DMS53 (cell line): Measurements from ENCODE around the gene SPACA6.

Source experiments
- DNase-seq: peaks from one replicate; lab custom pipeline; 2025; lab: John Stamatoyannopoulos, UW

Gene SPACA6

GRCh38 chr19:51706296-51706695, 13.2 kb downstream of the SPACA6 start:
- no peak for DNase-seq

- no peak for DNase-seq
Observed at GRCh38 chr19:51706885-51707284, 13.8 kb downstream of the SPACA6 start.

- no peak for DNase-seq
Observed at GRCh38 chr19:51708811-51709210, 15.7 kb downstream of the SPACA6 start.

DNA sequence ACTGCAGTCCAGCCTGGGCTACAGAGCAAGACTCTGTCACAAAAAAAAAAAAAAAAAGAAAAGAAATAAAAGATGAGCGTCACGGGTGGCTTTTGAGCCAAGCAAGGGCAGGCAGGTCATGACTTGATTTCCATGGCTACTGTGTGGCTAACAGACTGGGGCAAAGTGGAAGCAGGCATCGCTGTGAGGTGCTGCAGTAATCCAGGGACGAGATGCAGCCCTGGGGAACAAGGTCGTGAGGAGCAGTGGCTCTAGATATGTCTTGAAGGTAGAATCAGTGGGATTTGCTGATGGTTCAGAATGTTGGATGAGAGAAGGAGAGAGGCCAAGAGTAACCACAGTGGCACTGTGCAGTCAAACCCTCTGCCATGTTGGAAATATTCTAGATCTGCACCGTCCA, 16.4 kb downstream of the SPACA6 start:
- DNase-seq, result no peak

DNA sequence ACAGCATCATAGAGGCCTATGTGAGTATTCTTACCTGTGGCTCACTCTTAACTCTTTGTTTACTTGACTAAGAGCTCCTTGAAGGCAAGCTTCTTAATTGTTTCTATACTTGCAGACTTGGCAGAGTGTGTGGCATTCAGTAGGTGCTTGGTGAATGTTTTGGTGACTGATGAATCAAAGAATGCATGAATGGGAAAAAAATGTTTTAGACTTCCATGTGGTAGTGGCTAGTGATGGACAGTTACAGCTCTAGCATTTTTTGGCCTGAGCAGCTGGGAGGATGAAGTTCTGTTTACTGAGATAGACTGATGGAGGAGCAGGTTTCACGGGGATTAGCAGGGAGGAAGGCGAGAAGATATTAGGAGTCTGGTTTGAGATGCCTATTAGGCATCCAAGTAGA, 17.0 kb downstream of the SPACA6 start:
- DNase-seq, result no peak

GRCh38 chr19:51711702-51712101, 18.6 kb downstream of the SPACA6 start:
- no peak for DNase-seq

DNA sequence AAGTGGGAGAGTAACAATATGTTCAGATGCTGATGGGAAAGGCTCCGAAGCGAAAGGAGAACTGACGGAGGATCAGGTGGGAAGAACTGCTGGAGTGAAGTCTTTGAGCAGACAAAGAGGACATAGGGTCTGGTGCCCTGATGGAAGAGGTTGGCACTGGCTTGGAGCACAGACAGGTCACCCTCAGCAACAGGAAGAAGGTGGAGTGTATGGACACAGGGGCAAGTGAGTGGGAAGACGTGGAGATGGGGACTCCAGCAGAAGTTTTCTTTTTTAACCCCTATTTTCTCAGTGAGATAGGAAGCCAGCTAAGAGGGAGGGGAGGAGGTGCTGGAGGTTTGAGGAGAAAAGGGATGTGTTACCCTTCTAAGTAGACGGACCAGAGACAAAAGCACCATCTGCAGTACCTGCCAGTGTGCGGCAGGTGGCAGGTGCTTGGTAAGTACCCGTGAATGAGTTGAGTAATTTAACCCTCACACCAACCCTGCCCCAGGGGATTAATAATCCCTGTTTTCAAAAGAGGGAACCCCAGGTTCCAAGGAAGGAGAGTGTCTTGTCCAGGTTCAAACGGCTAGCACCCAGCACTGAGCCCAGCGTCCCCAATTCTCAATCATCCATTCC, 19.4 kb downstream of the SPACA6 start:
- peak; percentile 37 for DNase-seq

- DNase-seq, result no peak
Observed at GRCh38 chr19:51713319-51714285, 20.5 kb downstream of the SPACA6 start.

GRCh38 chr19:51714848-51715247, 21.7 kb downstream of the SPACA6 start:
- DNase-seq, result no peak

GRCh38 chr19:51715850-51716249, 22.7 kb downstream of the SPACA6 start:
- DNase-seq, result no peak

GRCh38 chr19:51716925-51717324, 23.8 kb downstream of the SPACA6 start:
- DNase-seq, result no peak

DNA sequence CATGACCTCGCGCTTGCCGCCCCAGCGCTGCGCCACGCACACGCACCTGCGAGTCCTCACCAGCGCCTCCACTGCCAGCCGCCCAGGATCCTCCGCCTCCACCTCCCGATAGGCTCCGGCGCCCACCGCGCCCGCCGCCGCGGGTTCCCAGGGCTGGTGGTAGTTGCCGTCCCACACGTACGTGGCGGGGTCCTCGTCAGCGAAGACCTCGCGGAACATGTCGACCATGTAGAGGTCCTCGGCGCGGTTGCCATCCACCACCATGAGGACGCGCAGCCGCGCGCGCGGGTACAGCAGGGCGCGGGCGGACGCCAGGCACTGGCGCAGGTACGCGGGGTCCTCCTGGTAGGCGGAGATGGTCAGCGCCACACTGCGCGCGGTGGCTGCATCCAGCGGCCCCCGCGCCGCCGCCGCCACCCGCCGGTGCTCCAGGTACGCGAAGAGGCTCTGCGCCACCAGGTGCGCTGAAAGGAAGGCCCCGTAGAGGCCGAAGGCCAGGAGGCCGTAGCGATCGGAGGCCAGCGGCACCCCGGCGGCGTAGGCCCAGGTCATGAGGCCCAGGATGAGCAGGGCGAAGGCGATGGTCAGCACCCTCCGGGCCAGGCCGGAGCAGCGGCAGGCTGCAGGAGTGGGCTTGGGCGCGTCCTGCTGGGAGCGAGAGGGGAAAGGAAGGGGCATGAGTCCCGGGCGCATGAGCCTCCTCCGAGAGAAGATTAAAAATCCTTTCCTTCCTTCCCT, 26.3 kb downstream of the SPACA6 start:
- no peak for DNase-seq

DNA sequence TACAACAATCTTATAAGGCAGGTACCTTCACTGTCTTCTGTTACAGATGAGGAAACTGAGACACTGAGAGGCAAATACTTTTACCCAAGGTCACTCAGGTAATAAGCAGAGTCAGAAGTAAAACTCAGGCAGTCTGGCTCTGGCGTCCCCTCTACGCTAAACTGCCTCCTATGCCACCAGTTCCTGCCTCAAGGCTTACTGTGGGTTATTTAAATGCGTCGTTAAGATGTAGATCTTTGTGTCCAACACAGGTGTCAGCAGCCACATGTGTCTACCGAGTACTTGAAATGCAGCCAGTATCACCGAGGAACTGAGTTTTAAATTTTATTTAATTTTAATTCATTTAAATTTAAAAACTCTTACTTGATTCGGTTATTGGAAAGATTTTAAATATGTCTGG, 28.8 kb downstream of the SPACA6 start:
- DNase-seq, result no peak

DNA sequence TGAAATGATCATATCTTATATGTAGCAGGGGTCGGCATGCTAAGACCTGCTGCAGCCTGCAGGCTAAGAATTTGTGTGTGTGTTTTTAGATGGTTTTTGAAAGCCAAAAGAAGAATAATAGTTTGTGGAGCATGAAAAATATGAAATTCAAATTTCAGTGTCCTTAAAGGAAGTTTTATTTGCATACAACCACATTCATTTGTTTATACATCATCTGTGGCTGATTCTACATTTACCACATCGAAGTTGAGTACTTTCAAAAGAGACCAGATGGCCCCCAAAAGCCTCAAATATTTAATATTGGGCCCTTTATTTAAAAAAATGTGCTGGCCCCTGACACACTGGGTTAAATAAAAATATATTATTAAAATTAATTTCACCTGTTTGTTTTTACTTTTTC, 29.4 kb downstream of the SPACA6 start:
- no peak for DNase-seq

- no peak for DNase-seq
Observed at GRCh38 chr19:51724543-51724942, 31.4 kb downstream of the SPACA6 start.

- no peak for DNase-seq
Observed at GRCh38 chr19:51726049-51726448, 32.9 kb downstream of the SPACA6 start.

DNA sequence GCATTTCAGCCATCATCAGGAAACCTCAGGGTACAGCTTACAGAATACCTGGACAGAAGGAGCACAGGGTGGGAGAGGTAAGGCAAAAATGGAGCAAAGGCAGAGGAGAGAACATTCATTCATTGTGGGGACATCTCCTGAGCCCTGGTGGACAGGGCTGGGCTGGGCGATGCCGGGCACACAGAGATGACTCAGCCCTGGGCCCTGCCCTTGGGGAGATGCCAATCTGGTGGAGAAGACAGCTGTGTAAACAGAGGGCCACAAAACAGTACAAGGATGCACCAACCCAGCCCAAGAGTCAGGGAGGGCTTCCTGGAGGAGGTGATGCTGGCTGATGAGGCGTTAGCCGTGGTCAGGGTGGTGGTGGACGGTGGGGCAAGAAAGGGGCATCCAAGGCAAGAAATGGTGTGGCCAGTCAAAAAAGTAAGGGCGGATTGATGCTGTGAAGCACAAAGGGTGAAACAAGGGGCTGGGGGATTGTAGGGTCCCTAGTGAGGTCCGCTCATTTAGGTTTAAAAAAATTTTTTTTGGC, 34.3 kb downstream of the SPACA6 start:
- DNase-seq, result no peak

- DNase-seq, result no peak
Observed at GRCh38 chr19:51729781-51730180, 36.7 kb downstream of the SPACA6 start.

DNA sequence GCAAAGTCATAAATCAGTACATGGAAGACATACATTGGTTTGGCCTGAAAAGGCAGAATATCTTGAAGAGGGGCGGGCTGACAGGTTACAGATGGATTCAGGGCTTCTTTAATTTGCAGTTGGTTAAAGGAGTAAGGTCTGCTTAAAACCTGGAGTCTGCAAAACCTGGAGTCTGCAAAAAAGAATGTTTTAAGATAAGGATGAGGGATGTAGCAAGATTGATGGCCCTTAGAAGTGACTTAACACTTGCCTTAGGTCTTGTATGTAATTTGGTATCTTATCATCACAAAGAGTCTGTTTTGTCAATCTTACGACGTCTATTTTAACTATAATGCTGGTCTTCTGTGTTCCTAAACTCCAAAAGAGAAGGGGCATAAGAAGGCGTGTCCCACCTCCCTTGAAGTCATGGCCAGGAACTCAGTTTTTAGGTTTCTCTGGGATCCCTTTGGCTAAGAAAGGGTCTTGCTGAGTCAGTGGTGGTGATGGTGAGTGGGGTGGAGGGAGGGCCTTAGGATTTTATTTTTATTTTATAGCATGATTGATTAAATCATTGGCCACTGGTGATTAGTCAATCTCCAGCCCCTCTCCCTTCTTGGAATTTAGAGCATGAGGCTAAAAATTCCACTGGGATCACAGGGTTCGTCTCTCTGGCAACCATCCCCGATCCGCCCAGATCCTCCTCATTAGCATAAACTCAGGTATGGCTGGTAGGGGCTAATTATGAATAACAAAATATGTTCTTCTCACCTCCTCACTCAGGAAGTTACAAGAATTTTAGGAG, 40.8 kb downstream of the SPACA6 start:
- no peak for DNase-seq

DNA sequence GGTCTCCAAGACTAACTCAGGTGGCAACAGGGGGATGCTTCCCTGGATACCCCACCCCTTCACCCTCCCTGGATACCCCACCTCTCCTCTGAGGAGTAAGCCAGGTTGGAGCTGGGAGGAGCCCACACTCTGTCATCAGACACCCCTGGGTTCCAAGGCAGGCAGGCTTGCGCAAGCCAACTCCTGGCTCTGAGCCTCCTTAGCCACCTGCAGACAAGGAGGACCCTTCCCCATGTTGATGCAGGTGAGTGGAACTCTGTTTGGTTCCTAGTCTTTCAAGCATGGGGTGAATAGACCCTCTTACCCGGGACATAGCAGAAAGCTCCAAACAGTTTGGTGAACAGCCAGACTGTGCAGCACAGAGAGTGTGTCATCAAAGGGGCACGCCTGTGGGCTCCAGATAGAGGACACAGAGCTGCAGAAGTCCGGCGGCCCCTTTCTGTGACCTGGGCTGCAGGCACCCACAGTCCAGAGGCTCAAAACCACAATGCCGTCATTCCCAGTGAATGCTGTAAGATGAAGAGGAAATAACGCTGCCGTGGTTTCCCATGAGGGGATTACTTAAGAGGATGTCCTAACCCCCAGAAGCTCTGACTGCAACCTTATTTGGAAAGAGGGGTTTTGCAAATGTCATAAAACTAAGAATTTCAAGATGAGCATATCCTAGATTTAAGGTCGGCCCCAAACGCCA, 42.8 kb downstream of the SPACA6 start:
- DNase-seq, result no peak

DNA sequence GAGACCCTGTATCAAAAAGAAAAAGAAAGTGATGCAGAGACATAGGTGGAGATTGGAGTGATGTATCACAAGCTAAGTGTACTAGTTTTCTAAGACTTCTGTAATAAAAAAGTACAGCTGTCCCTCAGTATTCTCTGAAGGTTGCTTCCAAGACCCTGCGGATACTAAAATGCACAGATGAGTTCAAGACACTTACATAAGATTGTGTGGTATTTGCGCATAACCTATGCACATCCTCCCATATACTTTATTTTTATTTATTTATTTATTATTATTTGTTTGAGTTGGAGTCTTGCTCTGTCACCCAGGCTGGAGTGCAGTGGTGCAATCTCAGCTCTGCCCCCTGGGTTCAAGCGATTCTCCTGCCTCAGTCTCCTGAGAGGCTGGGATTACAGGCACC, 44.3 kb downstream of the SPACA6 start:
- no peak for DNase-seq
